GM12891 (cell line): ENCODE measurements around the gene TCP11.

Source experiments
- POLR2A ChIP-seq: IDR thresholded peaks from 2 replicates; pipeline ENCODE4 v1.6.1; 2011; ENCODE audit warnings: low read depth, low read length, control low read depth
- POLR2AphosphoS5 ChIP-seq: IDR thresholded peaks from 2 replicates; pipeline ENCODE4 v1.6.1; 2011; ENCODE audit warnings: low read depth, low read length, control low read depth
- TAF1 ChIP-seq: IDR thresholded peaks from 2 replicates; pipeline ENCODE4 v1.6.1; 2011; ENCODE audit warnings: low read depth, low read length, control low read depth

DNA sequence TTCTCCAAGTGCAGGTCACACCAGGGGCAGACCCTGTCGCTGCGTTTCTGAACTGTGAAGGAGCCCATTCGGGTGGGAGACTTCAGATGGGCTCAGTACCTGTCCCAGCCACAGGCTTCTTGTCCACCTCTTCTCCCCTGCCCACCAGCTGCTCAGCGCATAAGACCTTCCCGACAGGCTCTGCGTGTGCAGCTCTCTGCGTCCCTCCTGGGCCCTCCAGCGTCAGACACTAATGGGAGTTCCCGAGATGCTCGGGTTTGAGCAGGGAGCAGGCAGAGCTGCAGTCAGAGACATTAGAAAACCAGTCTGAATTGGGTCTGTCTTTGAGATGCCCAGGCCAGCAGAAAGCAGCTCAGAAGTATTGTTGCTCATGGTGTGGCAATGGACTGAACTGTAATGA is 50.4 kb downstream of the TCP11 start:
- TF ChIP-seq POLR2A (no peak), POLR2AphosphoS5 (no peak), TAF1 (no peak)
